ENCODE measurements around the gene IL4I1.

The IL4I1 gene

DNA sequence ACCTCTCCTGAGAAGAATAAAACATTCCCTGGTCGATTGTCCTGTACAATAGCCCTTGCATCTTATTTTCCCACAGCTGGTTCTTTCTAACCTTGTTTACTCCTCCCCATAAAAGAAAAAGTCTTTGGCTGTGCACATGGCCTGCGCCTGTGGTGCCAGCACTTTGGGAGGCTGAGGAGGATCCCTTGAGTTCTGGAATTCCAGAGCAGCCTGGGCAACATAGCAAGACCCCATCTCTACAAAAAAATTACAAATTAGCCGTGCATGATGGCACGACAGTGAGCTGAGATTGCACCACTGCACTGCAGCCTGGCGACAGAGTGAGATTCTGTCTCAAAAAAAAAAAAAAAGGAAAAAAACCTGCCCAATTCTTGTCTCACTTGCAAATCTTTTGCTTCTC, 39.9 kb upstream of the IL4I1 start:
- no peaks in the 10 kb centered on the region; the same call in 1 of the 2 replicates for H3K79me2 ChIP-seq (ENCODE audit: control insufficient read depth, low read length)
- TF ChIP-seq, protein P1, sequence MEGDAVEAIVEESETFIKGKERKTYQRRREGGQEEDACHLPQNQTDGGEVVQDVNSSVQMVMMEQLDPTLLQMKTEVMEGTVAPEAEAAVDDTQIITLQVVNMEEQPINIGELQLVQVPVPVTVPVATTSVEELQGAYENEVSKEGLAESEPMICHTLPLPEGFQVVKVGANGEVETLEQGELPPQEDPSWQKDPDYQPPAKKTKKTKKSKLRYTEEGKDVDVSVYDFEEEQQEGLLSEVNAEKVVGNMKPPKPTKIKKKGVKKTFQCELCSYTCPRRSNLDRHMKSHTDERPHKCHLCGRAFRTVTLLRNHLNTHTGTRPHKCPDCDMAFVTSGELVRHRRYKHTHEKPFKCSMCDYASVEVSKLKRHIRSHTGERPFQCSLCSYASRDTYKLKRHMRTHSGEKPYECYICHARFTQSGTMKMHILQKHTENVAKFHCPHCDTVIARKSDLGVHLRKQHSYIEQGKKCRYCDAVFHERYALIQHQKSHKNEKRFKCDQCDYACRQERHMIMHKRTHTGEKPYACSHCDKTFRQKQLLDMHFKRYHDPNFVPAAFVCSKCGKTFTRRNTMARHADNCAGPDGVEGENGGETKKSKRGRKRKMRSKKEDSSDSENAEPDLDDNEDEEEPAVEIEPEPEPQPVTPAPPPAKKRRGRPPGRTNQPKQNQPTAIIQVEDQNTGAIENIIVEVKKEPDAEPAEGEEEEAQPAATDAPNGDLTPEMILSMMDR (IDR thresholded peaks at IDR 0.05; ENCODE audit: low read depth, low read length, poor library complexity, severe bottlenecking), result no peak
- TF ChIP-seq EZH2phosphoT487 (IDR thresholded peaks at IDR 0.05; ENCODE audit: borderline replicate concordance, low read length), result no peak
- peaks cover 4% of the 10 kb centered on the region; the same call in 1 of the 2 replicates for H4K20me1 ChIP-seq (ENCODE audit: control insufficient read depth, insufficient read depth, low read depth, low read length)
- peaks cover 17% of the 10 kb centered on the region for H3K36me3 ChIP-seq (ENCODE audit: control insufficient read depth, low read length)
- no peaks in the 10 kb centered on the region for H3K4me1 ChIP-seq (ENCODE audit: control insufficient read depth, low read length)
- H3K4me3 ChIP-seq (ENCODE audit: low read length), result no peak overlapping the region
- no peak overlapping the region for H3K27ac ChIP-seq (ENCODE audit: low read depth, low read length)
- no peak overlapping the region for H3K4me2 ChIP-seq (ENCODE audit: low read length)
- H3K9me2 ChIP-seq (replicated peaks; ENCODE audit: control insufficient read depth, low read length), result no peaks in the 10 kb centered on the region
- no peaks in the 10 kb centered on the region for H3K27me3 ChIP-seq (ENCODE audit: control insufficient read depth, low read length)
- no peaks in the 10 kb centered on the region for H3F3A ChIP-seq (ENCODE audit: control insufficient read depth, insufficient read depth)
- no peaks in the 10 kb centered on the region for H3K9me3 ChIP-seq (ENCODE audit: control insufficient read depth, insufficient read depth, low read length)

DNA sequence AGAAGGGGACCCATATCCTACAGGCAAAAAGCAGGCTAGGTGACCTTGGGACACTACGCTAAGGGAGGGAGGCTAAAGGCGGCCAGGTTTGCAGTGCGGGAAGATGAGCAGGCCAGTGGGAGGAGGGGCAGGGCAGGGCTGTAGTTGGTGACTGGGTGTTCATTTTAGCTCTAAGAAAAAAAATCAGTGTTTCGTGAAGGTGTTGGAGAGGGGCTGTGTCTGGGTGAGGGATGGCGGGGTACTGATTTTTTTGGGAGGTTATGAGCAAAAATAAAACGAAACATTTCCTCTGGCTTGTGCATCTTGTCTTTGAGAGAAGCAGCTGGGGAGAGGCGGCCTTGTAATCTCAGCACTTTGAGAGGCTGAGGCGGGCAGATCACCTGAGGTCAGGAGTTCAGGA, 37.0 kb upstream of the IL4I1 start:
- no peaks in the 10 kb centered on the region for H3K27me3 ChIP-seq (ENCODE audit: control insufficient read depth, low read length)
- peaks cover 4% of the 10 kb centered on the region; the same call in 1 of the 2 replicates for H4K20me1 ChIP-seq (ENCODE audit: control insufficient read depth, insufficient read depth, low read depth, low read length)
- H3K4me1 ChIP-seq (ENCODE audit: control insufficient read depth, low read length), result peaks cover 10% of the 10 kb centered on the region
- no peak for TF ChIP-seq EZH2phosphoT487 (IDR thresholded peaks at IDR 0.05; ENCODE audit: borderline replicate concordance, low read length)
- TF ChIP-seq, protein P1 (IDR thresholded peaks at IDR 0.05; ENCODE audit: low read depth, low read length, poor library complexity, severe bottlenecking), result no peak
- no peaks in the 10 kb centered on the region for H3K9me3 ChIP-seq (ENCODE audit: control insufficient read depth, insufficient read depth, low read length)
- H3K36me3 ChIP-seq (ENCODE audit: control insufficient read depth, low read length), result peaks cover 41% of the 10 kb centered on the region
- no peak overlapping the region for H3K4me3 ChIP-seq (ENCODE audit: low read length)
- H3K79me2 ChIP-seq (ENCODE audit: control insufficient read depth, low read length), result peaks cover 25% of the 10 kb centered on the region
- no peaks in the 10 kb centered on the region for H3K9me2 ChIP-seq (replicated peaks; ENCODE audit: control insufficient read depth, low read length)
- H3F3A ChIP-seq (ENCODE audit: control insufficient read depth, insufficient read depth), result no peaks in the 10 kb centered on the region
- no peak overlapping the region for H3K27ac ChIP-seq (ENCODE audit: low read depth, low read length)
- H3K4me2 ChIP-seq (ENCODE audit: low read length), result no peak overlapping the region

DNA sequence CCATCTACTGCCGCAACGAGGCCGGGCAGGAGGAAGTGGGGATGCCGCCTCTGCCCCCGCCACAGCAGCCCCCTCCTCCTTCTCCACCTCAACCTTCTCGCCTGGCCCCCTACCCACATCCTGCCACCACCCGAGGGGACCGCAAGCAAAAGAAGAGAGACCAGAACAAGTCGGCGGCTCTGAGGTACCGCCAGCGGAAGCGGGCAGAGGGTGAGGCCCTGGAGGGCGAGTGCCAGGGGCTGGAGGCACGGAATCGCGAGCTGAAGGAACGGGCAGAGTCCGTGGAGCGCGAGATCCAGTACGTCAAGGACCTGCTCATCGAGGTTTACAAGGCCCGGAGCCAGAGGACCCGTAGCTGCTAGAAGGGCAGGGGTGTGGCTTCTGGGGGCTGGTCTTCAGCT, 36.0 kb upstream of the IL4I1 start:
- no peak overlapping the region for H3K4me2 ChIP-seq (ENCODE audit: low read length)
- TF ChIP-seq, protein P1 (IDR thresholded peaks at IDR 0.05; ENCODE audit: low read depth, low read length, poor library complexity, severe bottlenecking), result no peak
- no peak for TF ChIP-seq EZH2phosphoT487 (IDR thresholded peaks at IDR 0.05; ENCODE audit: borderline replicate concordance, low read length)
- H3K27me3 ChIP-seq (ENCODE audit: control insufficient read depth, low read length), result no peaks in the 10 kb centered on the region
- peaks cover 34% of the 10 kb centered on the region for H3K79me2 ChIP-seq (ENCODE audit: control insufficient read depth, low read length)
- peaks cover 49% of the 10 kb centered on the region for H3K36me3 ChIP-seq (ENCODE audit: control insufficient read depth, low read length)
- H3K4me1 ChIP-seq (ENCODE audit: control insufficient read depth, low read length), result peaks cover 14% of the 10 kb centered on the region
- H4K20me1 ChIP-seq (ENCODE audit: control insufficient read depth, insufficient read depth, low read depth, low read length), result peaks cover 6% of the 10 kb centered on the region; the same call in 1 of the 2 replicates
- H3K9me3 ChIP-seq (ENCODE audit: control insufficient read depth, insufficient read depth, low read length), result no peaks in the 10 kb centered on the region
- H3K9me2 ChIP-seq (replicated peaks; ENCODE audit: control insufficient read depth, low read length), result no peaks in the 10 kb centered on the region
- H3K27ac ChIP-seq (ENCODE audit: low read depth, low read length), result no peak overlapping the region
- H3K4me3 ChIP-seq (ENCODE audit: low read length), result no peak overlapping the region
- H3F3A ChIP-seq (ENCODE audit: control insufficient read depth, insufficient read depth), result no peaks in the 10 kb centered on the region
